Smooth muscle cell (in vitro differentiated cells): Measurements from ENCODE around the gene MAST2. TPM values are rescaled to one million over a fixed set of nuclear protein-coding genes. Genes with fewer than 3 reads are reported as not detected.

Source experiments
- DNase-seq: peaks from one replicate; lab custom pipeline; 2025; ENCODE audit not compliant: unreplicated experiment; lab: John Stamatoyannopoulos, UW
- H2AFZ ChIP-seq: fragments of 200-600 bp; sonication (generic); 2 replicates; pipeline ENCODE4 v1.6.0; 2016; ENCODE audit warnings: antibody characterized with exemption, low read depth, mild to moderate bottlenecking
- H3F3A ChIP-seq: fragments of 200-600 bp; sonication (generic); 2 replicates; pipeline ENCODE4 v1.6.0; 2017; ENCODE audit warnings: antibody characterized with exemption, low read depth
- H3K27ac ChIP-seq: fragments of 200-600 bp; sonication (generic); 2 replicates; pipeline ENCODE4 v1.5.1; 2016; ENCODE audit warnings: low read depth, mild to moderate bottlenecking
- H3K27me3 ChIP-seq: fragments of 200-600 bp; sonication (generic); 2 replicates; pipeline ENCODE4 v1.6.1; 2016; ENCODE audit warnings: low read depth, mild to moderate bottlenecking
- H3K36me3 ChIP-seq: fragments of 200-600 bp; sonication (generic); 2 replicates; pipeline ENCODE4 v1.5.1; 2016; ENCODE audit warnings: low read depth
- H3K4me1 ChIP-seq: fragments of 200-600 bp; sonication (generic); 2 replicates; pipeline ENCODE4 v1.5.1; 2016; ENCODE audit warnings: low read depth
- H3K4me2 ChIP-seq: fragments of 200-600 bp; sonication (generic); 2 replicates; pipeline ENCODE4 v1.6.0; 2016; ENCODE audit warnings: mild to moderate bottlenecking
- H3K4me3 ChIP-seq: fragments of 200-600 bp; sonication (generic); 2 replicates; pipeline ENCODE4 v1.5.1; 2016; ENCODE audit warnings: mild to moderate bottlenecking
- H3K79me2 ChIP-seq: fragments of 200-600 bp; sonication (generic); 2 replicates; pipeline ENCODE4 v1.6.0; 2016; ENCODE audit warnings: low read depth, mild to moderate bottlenecking
- H3K9ac ChIP-seq: fragments of 200-600 bp; sonication (generic); 2 replicates; pipeline ENCODE4 v1.6.0; 2016; ENCODE audit warnings: low read depth
- H3K9me3 ChIP-seq: fragments of 200-600 bp; sonication (generic); replicated peaks from 2 replicates; pipeline ENCODE4 v1.5.1; 2016; ENCODE audit warnings: low read depth
- H4K20me1 ChIP-seq: fragments of 200-600 bp; sonication (generic); 2 replicates; pipeline ENCODE4 v1.6.0; 2016; ENCODE audit warnings: low read depth
- CTCF ChIP-seq: fragments of 200-600 bp; sonication (generic); IDR thresholded peaks from 2 replicates; pipeline ENCODE4 v1.5.1; 2017; ENCODE audit warnings: borderline replicate concordance, mild to moderate bottlenecking, antibody characterized with exemption; ENCODE audit not compliant: insufficient read depth, poor library complexity, severe bottlenecking
- WGBS: methylation state at CpG from one replicate; pipeline ENCODE4 v1.1.7; 2016; ENCODE audit warnings: low lambda C conversion rate; 5-methylcytosine and 5-hydroxymethylcytosine counted together
- polyA plus RNA-seq: library from polyadenylated mRNA; unstranded; fragments of >200 nt; fragmentation: Nextera tagmentation; extraction: Ambion mirVana; gene quantifications from 2 replicates; pipeline ENCODE4 v1.2.1, GENCODE V29; 2016
- total RNA-seq: library from RNA; depleted of rRNA; stranded (reverse); fragments of >200 nt; gene quantifications from 2 replicates; pipeline ENCODE4 v1.2.3, GENCODE V29; 2014

Gene MAST2
- total and polyA plus RNA-seq, 2 experiments from 2014 or later, result 18.4 to 26.2 TPM

- Histone ChIP-seq H3K27me3 (no peaks in the 10 kb centered on the region), H3K36me3 (peaks cover 2% of the 10 kb centered on the region), H3K4me3 (no peak overlapping the region), H3F3A (no peaks in the 10 kb centered on the region), H4K20me1 (no peaks in the 10 kb centered on the region), H2AFZ (no peak overlapping the region), H3K79me2 (no peaks in the 10 kb centered on the region), H3K27ac (no peak overlapping the region), H3K4me1 (no peaks in the 10 kb centered on the region), H3K4me2 (no peak overlapping the region), H3K9ac (no peak overlapping the region), H3K9me3 (no peaks in the 10 kb centered on the region)
- WGBS, result 96% methylated on average over 8 of the region's 8 CpGs
- TF ChIP-seq CTCF, result no peak
- DNase-seq, result no peak
Measured at GRCh38 chr1:46027788-46028573, 224.6 kb downstream of the MAST2 start.

- Histone ChIP-seq H3K9ac (no peak overlapping the region), H3K79me2 (no peaks in the 10 kb centered on the region), H3K4me1 (no peaks in the 10 kb centered on the region), H3K27me3 (no peaks in the 10 kb centered on the region), H3K36me3 (no peaks in the 10 kb centered on the region), H3K27ac (no peak overlapping the region), H3K4me2 (no peak overlapping the region), H3K4me3 (no peak overlapping the region), H4K20me1 (no peaks in the 10 kb centered on the region), H3F3A (no peaks in the 10 kb centered on the region), H3K9me3 (no peaks in the 10 kb centered on the region), H2AFZ (no peak overlapping the region)
- no peak for DNase-seq
- no peak for TF ChIP-seq CTCF
- 97% methylated on average over 18 of the region's 18 CpGs for WGBS
Measured at GRCh38 chr1:46030074-46030870, 226.9 kb downstream of the MAST2 start.

- WGBS, result 89% methylated on average over 26 of the region's 26 CpGs
- H3K79me2 ChIP-seq, result no peaks in the 10 kb centered on the region
- no peak overlapping the region for H3K27ac ChIP-seq
- no peak overlapping the region for H3K4me3 ChIP-seq
- H3K9me3 ChIP-seq, result no peaks in the 10 kb centered on the region
- no peaks in the 10 kb centered on the region for H3F3A ChIP-seq
- no peaks in the 10 kb centered on the region for H3K27me3 ChIP-seq
- H3K4me1 ChIP-seq, result no peaks in the 10 kb centered on the region
- H3K9ac ChIP-seq, result no peak overlapping the region
- no peak for TF ChIP-seq CTCF
- no peaks in the 10 kb centered on the region for H4K20me1 ChIP-seq
- no peaks in the 10 kb centered on the region for H3K36me3 ChIP-seq
- no peak overlapping the region for H2AFZ ChIP-seq
- no peak overlapping the region for H3K4me2 ChIP-seq
- DNase-seq, result no peak
Measured at GRCh38 chr1:46030876-46031660, 227.7 kb downstream of the MAST2 start.
